Erythroblast (primary cell): ENCODE data around the gene UCK1.

ENCODE experiments used
- GATA1 ChIP-seq: IDR thresholded peaks from 2 replicates; pipeline ENCODE4 v1.6.1; 2011; ENCODE audit warnings: low read depth, mild to moderate bottlenecking, control low read depth, low read length, moderate library complexity
- POLR2A ChIP-seq: IDR thresholded peaks from 2 replicates; pipeline ENCODE4 v1.6.1; 2011; ENCODE audit warnings: mild to moderate bottlenecking, low read length

GRCh38 chr9:131520503-131520902 is 10.6 kb downstream of the UCK1 start:
- TF ChIP-seq POLR2A = no peak
- TF ChIP-seq GATA1 = no peak
